Erythroblast (primary cell): Measurements from ENCODE around the gene WDFY3.

Source experiments
- GATA1 ChIP-seq: IDR thresholded peaks from 2 replicates; pipeline ENCODE4 v1.6.1; 2011; ENCODE audit warnings: low read depth, mild to moderate bottlenecking, control low read depth, low read length, moderate library complexity
- POLR2A ChIP-seq: IDR thresholded peaks from 2 replicates; pipeline ENCODE4 v1.6.1; 2011; ENCODE audit warnings: mild to moderate bottlenecking, low read length

DNA sequence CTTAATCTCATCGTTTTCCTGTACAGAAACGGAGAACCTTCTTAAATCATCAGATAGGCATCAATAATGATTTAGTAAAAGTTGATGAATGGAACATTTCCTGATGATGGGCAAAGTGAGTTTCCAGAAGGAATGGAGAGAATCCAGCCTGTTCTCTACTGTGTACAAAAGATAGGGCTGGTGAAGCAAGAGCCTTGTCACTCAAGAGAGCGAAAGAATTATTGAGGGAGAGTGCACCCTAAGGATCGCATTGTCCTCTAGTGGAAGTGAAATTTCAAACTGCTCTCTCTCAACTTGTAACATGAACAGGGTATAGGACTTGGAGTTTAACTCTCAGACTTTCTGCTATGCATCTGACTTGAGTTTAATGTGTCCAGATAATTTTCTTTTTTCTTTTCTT is 314.0 kb downstream of the WDFY3 start:
- TF ChIP-seq POLR2A (no peak), GATA1 (no peak)
